HTERT RPE-1 (cell line): ENCODE measurements around the gene ZIK1.

Experiments
- in situ Hi-C: fragments of 300-500 bp; cut with MboI; formaldehyde crosslinking; loops from 4 replicates; pipeline ENCODE4 v1.14.3; 2020; ENCODE audit warnings: low sequenced_read_pairs

Gene ZIK1

DNA sequence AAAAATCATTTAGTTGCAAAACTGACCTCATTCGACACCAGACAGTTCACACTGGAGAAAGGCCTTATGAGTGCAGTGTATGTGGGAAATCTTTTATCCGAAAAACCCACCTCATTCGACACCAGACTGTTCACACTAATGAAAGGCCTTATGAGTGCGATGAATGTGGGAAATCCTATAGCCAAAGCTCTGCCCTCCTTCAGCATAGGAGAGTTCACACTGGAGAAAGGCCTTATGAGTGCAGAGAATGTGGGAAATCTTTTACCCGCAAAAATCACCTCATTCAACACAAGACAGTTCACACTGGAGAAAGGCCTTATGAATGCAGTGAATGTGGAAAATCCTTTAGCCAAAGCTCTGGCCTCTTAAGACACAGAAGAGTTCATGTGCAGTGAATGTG, 23.0 kb downstream of the ZIK1 start:
- in situ Hi-C loops: no loop called here

DNA sequence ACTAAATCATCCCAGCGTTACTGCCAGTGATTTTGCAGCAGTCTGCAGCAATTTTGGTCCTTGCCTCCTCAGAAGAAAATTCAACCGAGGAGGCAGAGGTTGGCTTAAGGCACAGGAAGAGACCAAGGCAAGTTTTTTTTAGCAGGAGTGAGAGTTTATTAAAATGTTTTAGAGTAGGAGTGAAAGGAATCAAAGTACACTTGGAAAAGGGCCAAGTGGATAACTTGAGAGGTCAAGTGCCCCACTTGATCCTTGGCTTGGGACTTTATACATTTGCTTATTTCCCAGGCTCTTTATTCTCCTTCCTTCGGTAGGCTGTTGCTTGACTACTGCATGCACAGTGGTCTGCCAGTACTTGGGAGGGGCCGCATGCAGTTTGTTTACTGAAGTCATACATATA, 27.2 kb downstream of the ZIK1 start:
- in situ Hi-C loops: no loop called here

DNA sequence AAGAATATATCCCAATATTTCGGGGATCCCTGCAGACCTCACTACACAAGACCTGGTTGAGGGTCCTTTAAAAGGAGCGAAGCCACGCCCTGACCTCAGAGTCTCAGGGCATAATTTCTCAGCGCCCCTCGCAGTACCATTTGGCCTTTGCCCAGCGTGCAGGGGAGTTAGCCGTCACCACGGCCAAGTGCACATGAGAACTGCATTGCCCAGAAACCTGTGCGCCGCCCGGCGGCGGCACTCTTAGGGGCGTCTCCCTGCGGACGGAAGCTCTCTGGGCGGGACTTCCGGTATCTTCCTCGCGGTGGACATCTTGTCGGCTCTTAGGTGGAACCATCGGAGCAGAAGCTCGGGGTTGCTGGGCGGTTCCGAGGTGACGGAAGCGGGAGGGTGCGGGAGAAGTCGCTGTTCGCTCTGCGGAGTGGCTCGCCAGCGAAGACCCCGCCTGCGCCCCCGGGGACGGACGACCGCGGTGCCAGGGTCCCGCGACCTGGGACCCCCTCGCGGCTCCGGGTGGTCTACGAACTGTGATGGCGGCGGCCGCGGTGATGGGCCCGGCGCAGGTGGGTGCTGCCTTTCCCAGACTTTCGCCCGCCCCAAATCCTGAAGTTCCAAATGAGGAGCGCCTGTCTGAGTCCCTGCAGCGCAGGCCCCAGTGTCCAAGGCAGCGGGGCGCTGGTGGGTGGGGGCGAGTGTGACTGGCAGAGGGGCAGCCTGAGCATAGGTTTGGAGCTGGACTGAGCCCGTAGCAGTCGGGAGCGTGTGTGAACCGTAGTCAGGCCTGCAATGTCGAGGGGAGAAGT, 30.2 kb downstream of the ZIK1 start, which contains the start of gene ZNF134:
Gene ZNF134 (plus strand): TSS at position 302 of the 803 bp plus-strand sequence. CDS start 5,227 bp downstream, outside the sequence.
- in situ Hi-C loops: no loop called here

DNA sequence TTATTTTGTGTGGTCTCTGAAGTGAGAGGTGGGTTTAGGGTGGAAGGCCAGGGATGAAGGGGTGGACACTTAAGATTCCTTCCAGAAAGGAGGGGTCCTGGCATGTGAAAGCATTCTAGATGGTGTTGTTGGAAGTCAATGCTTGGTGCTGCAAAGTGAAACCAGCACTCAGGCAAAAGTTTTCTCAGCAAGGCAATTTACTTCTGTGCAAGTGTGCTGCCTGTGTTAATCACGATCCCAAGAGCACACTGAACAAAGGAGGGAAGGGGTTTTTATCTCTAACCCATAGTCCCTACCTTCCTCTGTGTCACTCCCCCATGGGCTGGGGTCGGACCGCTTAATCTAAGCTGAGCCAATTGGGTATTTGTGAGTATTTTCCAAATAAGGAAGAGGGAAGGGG, 31.4 kb downstream of the ZIK1 start:
- in situ Hi-C loops: no loop called here

DNA sequence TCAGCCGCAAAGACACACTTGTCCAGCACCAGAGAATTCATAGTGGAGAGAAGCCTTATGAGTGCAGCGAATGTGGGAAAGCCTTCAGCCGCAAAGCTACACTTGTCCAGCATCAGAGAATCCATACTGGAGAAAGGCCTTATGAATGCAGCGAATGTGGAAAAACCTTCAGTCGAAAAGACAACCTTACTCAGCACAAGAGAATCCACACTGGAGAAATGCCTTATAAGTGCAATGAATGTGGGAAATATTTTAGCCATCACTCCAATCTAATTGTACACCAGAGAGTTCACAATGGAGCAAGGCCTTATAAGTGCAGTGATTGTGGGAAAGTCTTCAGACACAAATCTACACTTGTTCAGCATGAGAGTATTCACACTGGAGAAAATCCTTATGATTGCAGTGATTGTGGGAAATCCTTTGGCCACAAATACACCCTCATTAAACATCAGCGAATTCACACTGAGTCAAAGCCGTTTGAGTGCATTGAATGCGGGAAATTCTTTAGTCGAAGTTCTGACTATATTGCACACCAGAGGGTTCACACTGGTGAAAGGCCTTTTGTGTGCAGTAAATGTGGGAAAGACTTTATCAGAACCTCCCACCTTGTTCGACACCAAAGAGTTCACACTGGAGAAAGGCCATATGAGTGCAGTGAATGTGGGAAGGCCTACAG, 36.9 kb downstream of the ZIK1 start:
- in situ Hi-C loops: no loop called here

DNA sequence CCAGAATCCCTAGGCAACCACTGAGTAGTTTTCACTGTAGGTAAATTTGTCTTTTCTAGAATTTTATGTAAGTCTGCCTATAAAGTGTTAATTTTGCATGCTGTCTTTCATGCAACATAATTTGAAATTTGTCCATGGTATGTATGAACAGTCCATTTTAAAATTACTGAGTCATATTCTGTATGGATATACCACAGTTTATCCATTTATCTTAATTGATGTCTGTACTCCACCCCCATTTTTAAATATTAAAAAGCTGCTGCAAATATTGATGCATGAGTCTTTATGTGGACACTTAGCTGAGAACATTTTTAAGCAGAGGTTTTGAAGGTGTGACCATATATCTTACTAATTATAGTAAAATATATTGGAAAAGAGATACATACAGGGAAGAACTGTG, 39.1 kb downstream of the ZIK1 start:
- in situ Hi-C loops: no loop called here

DNA sequence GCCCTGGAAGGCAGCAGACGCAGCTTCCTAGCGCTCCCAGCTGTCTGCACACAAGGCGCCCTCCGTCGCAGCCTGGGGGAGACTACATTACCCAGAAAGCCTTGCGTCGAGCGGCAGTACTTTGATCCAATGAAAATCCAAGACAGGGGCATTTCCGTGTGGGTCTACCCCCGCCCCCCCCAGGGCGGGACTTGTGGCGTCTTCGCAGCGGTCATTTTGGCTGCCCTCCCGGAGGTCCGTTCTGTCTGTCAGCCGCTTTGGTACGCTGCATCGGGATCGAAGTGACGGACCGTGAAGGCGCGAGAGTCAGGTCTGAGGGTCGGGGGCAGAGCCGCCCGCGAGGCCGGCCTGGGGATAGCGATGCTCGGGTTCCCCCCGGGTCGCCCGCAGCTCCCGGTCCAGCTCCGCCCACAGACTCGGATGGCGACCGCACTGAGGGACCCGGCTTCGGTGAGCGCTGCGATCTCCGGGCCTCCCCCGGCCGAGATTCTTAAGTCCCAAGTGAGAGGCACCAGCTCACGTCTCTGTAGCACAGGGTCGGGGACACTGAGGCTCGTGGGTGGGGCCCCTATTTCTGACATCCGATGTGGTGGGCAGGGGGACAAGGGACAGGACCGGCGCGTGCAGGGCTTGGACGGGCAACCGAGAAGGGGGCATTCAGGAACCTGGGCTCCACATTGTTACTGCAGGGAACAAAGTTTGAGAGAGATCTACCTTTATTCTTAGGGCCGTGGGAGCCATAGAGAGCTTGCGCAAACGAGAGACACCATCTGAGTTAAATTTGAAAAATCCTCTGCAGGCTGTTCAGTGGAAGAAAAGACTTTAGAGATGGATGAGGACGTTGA, 49.3 kb downstream of the ZIK1 start, which contains the start of gene ZNF211:
Gene ZNF211 (plus strand): TSS at position 182 of the 845 bp plus-strand sequence. CDS start 179 bp downstream, at position 361.
- in situ Hi-C loops: no loop called here

DNA sequence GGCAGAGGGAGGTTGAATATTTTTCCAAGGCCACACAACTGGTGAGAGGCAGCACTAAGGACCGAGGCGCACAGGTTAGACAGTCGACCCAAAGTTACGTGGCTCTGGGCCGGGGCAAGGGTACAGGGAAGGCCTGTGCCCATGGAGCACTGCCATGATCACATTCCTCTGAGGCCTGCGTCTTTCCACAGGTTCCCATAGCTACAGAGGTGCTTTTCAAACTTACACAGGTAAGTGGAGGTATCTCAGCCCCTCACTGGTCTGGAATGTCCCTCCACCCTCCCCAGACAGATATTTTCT, 49.8 kb downstream of the ZIK1 start:
- in situ Hi-C loops: no loop called here

DNA sequence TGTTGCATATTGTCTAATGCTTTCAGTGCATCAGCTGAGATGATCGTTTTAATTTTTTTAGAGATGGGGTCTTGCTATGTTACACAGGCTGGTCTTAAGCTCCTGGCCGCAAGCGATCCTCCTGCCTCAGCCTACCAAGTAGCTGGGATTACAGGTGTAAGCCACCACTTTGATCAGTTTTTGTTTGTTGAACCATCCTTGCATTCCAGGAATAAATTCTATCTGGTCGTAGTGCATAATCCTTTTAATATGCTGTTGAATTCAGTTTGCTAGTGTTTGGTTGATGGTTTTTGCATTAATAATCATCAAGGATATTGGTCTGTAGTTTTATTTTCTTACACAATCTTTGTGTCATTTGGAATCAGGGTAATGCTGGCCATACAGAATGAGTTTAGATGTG, 53.4 kb downstream of the ZIK1 start:
- in situ Hi-C loops: no loop called here

DNA sequence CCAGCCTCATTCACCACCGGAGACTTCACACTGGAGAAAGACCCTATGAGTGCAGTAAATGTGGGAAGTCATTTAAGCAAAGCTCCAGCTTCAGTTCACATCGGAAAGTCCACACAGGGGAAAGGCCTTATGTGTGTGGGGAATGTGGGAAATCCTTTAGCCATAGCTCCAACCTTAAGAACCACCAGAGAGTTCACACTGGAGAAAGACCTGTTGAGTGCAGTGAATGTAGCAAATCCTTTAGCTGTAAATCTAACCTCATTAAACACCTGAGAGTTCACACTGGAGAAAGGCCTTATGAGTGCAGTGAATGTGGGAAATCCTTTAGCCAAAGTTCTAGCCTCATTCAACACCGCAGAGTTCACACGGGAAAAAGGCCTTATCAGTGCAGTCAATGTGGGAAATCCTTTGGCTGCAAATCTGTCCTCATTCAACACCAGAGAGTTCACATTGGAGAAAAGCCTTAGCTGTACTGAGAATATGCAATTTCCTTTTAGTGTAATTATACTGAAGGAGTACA, 57.8 kb downstream of the ZIK1 start:
- in situ Hi-C loops: no loop called here

DNA sequence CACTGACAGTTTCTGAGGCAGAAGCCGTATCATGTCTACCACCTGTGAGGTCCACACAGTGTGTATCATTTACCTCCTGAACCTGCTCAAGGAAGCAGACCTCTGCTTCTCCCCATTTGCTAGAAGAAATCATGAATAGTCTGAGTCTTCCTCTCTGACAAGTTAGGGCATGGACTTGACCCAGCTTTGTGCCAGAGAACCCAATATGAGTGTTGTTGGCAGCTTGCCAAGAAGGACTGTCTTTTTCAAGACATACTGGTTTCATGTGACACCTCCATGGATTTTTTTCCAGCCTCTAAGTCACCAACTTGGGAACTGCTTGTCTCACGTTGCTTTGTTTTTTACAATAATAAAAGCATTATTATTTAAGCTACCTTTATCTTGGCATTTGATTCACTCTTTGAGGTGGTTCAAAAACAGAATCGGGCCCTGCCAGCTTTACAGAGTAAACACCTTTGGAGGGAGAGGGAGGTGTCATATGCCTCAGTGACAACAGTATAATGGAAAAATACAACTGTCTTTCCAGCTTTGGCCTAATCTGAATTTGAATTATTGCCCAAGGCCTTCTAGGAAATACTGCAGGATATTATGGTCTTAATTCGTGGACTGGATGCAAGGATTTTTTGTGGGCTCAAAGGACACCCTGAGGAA, 58.6 kb downstream of the ZIK1 start:
- in situ Hi-C loops: no loop called here
